Measurements from ENCODE around the gene PDHB.

PDHB gene

DNA sequence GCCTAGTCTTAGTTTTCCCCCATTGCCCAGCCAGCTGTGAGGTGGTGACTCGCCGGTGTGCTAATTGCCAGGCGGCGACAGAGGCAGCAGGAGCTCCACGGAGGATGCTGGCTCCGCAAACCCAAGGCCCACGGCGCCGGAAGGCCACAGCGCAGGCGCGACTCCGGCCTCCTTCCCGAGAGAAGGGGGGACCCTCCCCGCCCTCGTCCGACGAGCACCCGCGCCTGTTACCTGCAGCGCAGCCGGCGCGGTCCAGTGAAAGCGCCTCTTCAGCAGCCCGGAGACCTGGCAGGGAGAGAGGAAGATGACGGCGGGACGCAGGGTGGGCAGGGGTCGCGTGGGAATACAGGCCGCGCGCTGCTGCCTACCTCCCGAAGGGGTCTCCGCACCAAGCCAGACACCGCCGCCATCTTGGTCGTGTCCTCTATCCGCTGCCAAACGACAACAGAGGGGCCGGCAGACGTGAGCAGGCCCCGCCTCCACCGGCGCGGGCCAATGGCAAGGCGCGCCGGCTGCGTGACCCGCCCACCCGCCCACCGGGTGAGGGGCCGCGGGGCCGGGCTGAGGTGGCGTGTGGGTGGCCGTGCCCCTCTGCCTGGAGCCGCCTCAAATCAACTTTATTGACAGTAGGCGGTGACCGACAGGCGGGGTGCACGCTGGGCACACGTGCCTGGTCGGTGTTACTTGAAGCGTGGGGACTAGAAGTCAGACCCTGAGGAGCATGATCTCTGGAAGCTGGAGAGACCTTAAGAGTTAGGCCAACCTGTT lies at the start of gene PDHB:
PDHB (minus strand) TSS at position 433 of the 768 bp plus-strand sequence; CDS start at position 410, 23 bp downstream.
- Histone ChIP-seq H3K27me3 (ENCODE audit: control insufficient read depth, insufficient read depth, low read length) (no peaks in the 10 kb centered on the region), H3K9ac (peak within 1 kb of the TSS; percentile 85), H3K27ac (peak within 1 kb of the TSS; percentile 92), H3K36me3 (ENCODE audit: control insufficient read depth, insufficient read depth, low read length) (no peaks in the 10 kb centered on the region), H2AFZ (peak within 1 kb of the TSS; percentile 98), H3K9me3 (ENCODE audit: control insufficient read depth, low read length) (no peaks in the 10 kb centered on the region), H3K79me2 (peaks cover 8% of the 10 kb centered on the region), H3K4me2 (ENCODE audit: low read length) (peak within 1 kb of the TSS; percentile 88), H3K4me1 (peaks cover 12% of the 10 kb centered on the region), H3K4me3 (ENCODE audit: low read depth, low read length) (peak within 1 kb of the TSS; percentile 96)
- TF ChIP-seq, protein P1, sequence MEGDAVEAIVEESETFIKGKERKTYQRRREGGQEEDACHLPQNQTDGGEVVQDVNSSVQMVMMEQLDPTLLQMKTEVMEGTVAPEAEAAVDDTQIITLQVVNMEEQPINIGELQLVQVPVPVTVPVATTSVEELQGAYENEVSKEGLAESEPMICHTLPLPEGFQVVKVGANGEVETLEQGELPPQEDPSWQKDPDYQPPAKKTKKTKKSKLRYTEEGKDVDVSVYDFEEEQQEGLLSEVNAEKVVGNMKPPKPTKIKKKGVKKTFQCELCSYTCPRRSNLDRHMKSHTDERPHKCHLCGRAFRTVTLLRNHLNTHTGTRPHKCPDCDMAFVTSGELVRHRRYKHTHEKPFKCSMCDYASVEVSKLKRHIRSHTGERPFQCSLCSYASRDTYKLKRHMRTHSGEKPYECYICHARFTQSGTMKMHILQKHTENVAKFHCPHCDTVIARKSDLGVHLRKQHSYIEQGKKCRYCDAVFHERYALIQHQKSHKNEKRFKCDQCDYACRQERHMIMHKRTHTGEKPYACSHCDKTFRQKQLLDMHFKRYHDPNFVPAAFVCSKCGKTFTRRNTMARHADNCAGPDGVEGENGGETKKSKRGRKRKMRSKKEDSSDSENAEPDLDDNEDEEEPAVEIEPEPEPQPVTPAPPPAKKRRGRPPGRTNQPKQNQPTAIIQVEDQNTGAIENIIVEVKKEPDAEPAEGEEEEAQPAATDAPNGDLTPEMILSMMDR (IDR thresholded peaks at IDR 0.05): no peak

DNA sequence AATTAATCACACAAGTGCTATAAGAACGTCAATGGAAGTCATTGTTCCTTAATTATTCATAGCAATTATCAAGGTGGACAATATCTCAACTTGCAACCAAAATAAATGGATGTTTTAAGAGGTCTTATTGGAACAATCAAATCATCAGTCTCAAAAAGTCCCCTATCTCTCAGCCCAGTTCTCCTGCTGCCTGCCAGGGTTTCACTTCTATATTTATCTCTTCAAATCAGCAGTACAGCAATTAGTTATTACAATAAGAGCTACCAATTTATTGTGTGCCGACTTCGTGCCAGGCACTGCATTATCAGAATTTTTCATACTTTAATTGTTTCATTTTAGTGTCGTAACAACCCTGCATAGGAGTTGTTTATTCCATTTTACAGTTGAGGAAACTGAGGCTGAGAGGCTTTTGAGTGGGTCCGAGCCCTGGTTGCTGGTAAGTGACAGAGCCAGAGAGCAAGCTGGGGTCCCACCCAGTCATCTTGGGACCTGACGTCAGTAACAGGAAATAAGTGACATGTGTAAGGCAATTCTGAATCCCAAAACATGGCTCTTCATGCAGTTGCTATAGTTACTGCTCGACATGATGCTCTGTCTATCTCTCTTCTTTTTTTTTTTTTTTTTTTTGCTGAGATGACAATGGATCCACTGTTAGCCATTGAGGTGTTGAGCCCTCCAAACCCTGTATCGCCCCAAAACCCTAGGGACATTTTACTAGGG lies 49.4 kb upstream of the PDHB start:
- TF ChIP-seq, protein P1 (IDR thresholded peaks at IDR 0.05): no peak
- H3K27me3 ChIP-seq (ENCODE audit: control insufficient read depth, insufficient read depth, low read length): no peaks in the 10 kb centered on the region
- H3K36me3 ChIP-seq (ENCODE audit: control insufficient read depth, insufficient read depth, low read length): no peaks in the 10 kb centered on the region
- H3K9me3 ChIP-seq (ENCODE audit: control insufficient read depth, low read length): no peaks in the 10 kb centered on the region
- H2AFZ ChIP-seq: no peak overlapping the region
- H3K4me2 ChIP-seq (ENCODE audit: low read length): no peak overlapping the region
- no peak overlapping the region for H3K4me3 ChIP-seq (ENCODE audit: low read depth, low read length)
- no peaks in the 10 kb centered on the region for H3K79me2 ChIP-seq
- H3K27ac ChIP-seq: no peak overlapping the region
- H3K9ac ChIP-seq: no peak overlapping the region
- no peaks in the 10 kb centered on the region for H3K4me1 ChIP-seq

DNA sequence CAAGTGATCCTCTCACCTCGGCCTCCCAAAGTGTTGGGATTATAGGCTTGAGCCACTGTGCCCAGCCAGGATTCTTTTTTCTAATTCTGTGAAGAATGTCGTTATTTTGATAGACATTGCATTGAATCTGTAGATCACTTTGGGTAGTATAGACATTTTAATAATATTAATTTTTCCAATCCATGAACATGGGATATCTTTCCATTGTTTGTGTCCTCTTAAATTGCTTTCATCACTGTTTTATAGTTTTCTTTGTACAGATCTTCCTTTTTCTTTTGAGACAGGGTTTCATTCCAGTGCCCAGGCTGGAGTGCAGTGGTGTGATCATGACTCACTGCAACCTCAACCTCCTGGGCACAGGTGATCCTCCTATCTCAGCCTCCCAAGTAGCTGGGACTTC lies 46.7 kb upstream of the PDHB start:
- no peak overlapping the region for H3K4me2 ChIP-seq (ENCODE audit: low read length)
- H3K27ac ChIP-seq: no peak overlapping the region
- no peak overlapping the region for H3K9ac ChIP-seq
- H3K4me3 ChIP-seq (ENCODE audit: low read depth, low read length): no peak overlapping the region
- H3K36me3 ChIP-seq (ENCODE audit: control insufficient read depth, insufficient read depth, low read length): no peaks in the 10 kb centered on the region
- H3K9me3 ChIP-seq (ENCODE audit: control insufficient read depth, low read length): no peaks in the 10 kb centered on the region
- TF ChIP-seq, protein P1 (IDR thresholded peaks at IDR 0.05): no peak
- H3K79me2 ChIP-seq: no peaks in the 10 kb centered on the region
- H3K27me3 ChIP-seq (ENCODE audit: control insufficient read depth, insufficient read depth, low read length): no peaks in the 10 kb centered on the region
- H3K4me1 ChIP-seq: no peaks in the 10 kb centered on the region
- H2AFZ ChIP-seq: no peak overlapping the region

DNA sequence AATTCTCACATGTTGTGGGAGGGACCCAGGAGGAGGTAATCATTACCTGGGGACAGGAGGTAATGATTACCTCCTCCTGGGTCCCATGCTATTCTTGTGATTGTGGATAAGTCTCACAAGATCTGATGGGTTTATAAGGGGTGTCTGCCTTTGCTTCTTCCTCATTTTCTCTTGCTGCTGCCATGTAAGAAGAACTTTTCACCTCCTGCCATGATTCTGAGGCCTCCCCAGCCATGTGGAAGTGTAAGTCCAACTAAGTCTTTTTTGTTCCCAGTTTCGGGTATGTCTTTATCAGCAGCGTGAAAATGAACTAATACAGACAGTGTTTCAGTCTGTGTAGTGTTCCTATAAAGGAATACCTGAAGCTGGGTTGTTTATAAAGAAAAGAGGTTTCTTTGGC lies 45.1 kb upstream of the PDHB start:
- no peaks in the 10 kb centered on the region for H3K36me3 ChIP-seq (ENCODE audit: control insufficient read depth, insufficient read depth, low read length)
- H3K4me2 ChIP-seq (ENCODE audit: low read length): no peak overlapping the region
- no peaks in the 10 kb centered on the region for H3K27me3 ChIP-seq (ENCODE audit: control insufficient read depth, insufficient read depth, low read length)
- H3K4me1 ChIP-seq: no peaks in the 10 kb centered on the region
- no peaks in the 10 kb centered on the region for H3K79me2 ChIP-seq
- H3K9ac ChIP-seq: no peak overlapping the region
- H3K9me3 ChIP-seq (ENCODE audit: control insufficient read depth, low read length): no peaks in the 10 kb centered on the region
- no peak overlapping the region for H2AFZ ChIP-seq
- H3K27ac ChIP-seq: no peak overlapping the region
- no peak overlapping the region for H3K4me3 ChIP-seq (ENCODE audit: low read depth, low read length)
- TF ChIP-seq, protein P1 (IDR thresholded peaks at IDR 0.05): no peak

Measured in parathyroid adenoma (tissue), 2 donors.